IMR-90 (cell line): ENCODE measurements around the gene GTF2F2. TPM values are rescaled to one million over a fixed set of nuclear protein-coding genes. Genes with fewer than 3 reads are reported as not detected.

Experiments
- ATAC-seq: fragments of 200-7000 bp; cut with Tn5 transposase; 2 replicates; pipeline ENCODE4 v1.9.1; 2020; ENCODE audit warnings: low read depth, mild to moderate bottlenecking, moderate library complexity
- BruUV-seq: library from RNA; stranded (reverse); fragments of 400-500 nt; replicated peaks from 2 replicates; lab custom pipeline; 2021; lab: Mats Ljungman, UMichigan
- CTCF ChIA-PET: fragments of 300-600 bp; formaldehyde crosslinking; extraction: SDS; loops from one replicate; lab custom pipeline; 2021; ENCODE audit warnings: antibody characterized with exemption; lab: Yijun Ruan, JAX
- POLR2A ChIA-PET: fragments of 300-600 bp; sonication (Branson Sonifier 250); formaldehyde crosslinking; loops from one replicate; lab custom pipeline; 2022; ENCODE audit warnings: antibody characterized with exemption; ENCODE audit not compliant: unreplicated experiment; lab: Charles Lee
- DNase-seq: peaks from one replicate; pipeline ENCODE4 v3.0.0; 2013
- H2AFZ ChIP-seq: replicated peaks from 2 replicates; pipeline ENCODE3; 2013; ENCODE audit warnings: low read length, mild to moderate bottlenecking; ENCODE audit not compliant: poor library complexity
- H2AK5ac ChIP-seq: 2 replicates; pipeline ENCODE4 v1.6.1; 2013; ENCODE audit warnings: low read depth, low read length, inconsistent platforms
- H2AK9ac ChIP-seq: replicated peaks from 2 replicates; pipeline ENCODE3; 2013; ENCODE audit warnings: mild to moderate bottlenecking, low read depth, low read length, moderate library complexity; ENCODE audit not compliant: poor library complexity
- H2BK120ac ChIP-seq: 2 replicates; pipeline ENCODE4 v1.6.1; 2013; ENCODE audit warnings: low read depth, low read length, inconsistent platforms
- H2BK15ac ChIP-seq: 3 replicates; pipeline ENCODE4 v1.6.1; 2013; ENCODE audit warnings: low read depth, low read length, inconsistent platforms
- H2BK20ac ChIP-seq: 2 replicates; pipeline ENCODE4 v1.6.1; 2013; ENCODE audit warnings: low read depth, mild to moderate bottlenecking, inconsistent platforms, low read length, moderate library complexity
- H2BK5ac ChIP-seq: 2 replicates; pipeline ENCODE4 v1.6.1; 2013; ENCODE audit warnings: mild to moderate bottlenecking, low read depth, low read length, inconsistent platforms; ENCODE audit not compliant: poor library complexity, severe bottlenecking
- H3K14ac ChIP-seq: replicated peaks from 2 replicates; pipeline ENCODE4 v1.6.1; 2013; ENCODE audit warnings: low read depth, low read length, inconsistent platforms
- H3K18ac ChIP-seq: 2 replicates; pipeline ENCODE4 v1.6.1; 2013; ENCODE audit warnings: low read depth, low read length, control low read depth
- H3K23ac ChIP-seq: 2 replicates; pipeline ENCODE4 v1.6.1; 2013; ENCODE audit warnings: low read depth, low read length, inconsistent platforms
- H3K27ac ChIP-seq: 2 replicates; pipeline ENCODE4 v1.5.1; 2013; ENCODE audit warnings: mild to moderate bottlenecking, control low read depth, low read length; ENCODE audit not compliant: insufficient read depth
- H3K27me3 ChIP-seq: 2 replicates; pipeline ENCODE4 v1.6.1; 2013; ENCODE audit warnings: low read length; ENCODE audit not compliant: control insufficient read depth, insufficient read depth
- H3K36me3 ChIP-seq: 2 replicates; pipeline ENCODE4 v1.6.1; 2013; ENCODE audit warnings: low read length, mixed read lengths; ENCODE audit not compliant: control insufficient read depth, insufficient read depth
- H3K4ac ChIP-seq: 2 replicates; pipeline ENCODE4 v1.6.1; 2013; ENCODE audit warnings: low read depth, low read length, inconsistent platforms
- H3K4me1 ChIP-seq: 2 replicates; pipeline ENCODE4 v1.6.1; 2013; ENCODE audit warnings: low read length, mixed read lengths; ENCODE audit not compliant: control insufficient read depth, insufficient read depth
- H3K4me2 ChIP-seq: 2 replicates; pipeline ENCODE4 v1.6.1; 2013; ENCODE audit warnings: low read depth, mild to moderate bottlenecking, control low read depth, low read length, moderate library complexity
- H3K4me3 ChIP-seq: 2 replicates; pipeline ENCODE4 v1.5.1; 2013; ENCODE audit warnings: low read depth, mild to moderate bottlenecking, control low read depth, low read length, moderate library complexity; ENCODE audit not compliant: insufficient read depth
- H3K56ac ChIP-seq: 2 replicates; pipeline ENCODE4 v1.6.1; 2013; ENCODE audit warnings: low read length, inconsistent platforms; ENCODE audit not compliant: insufficient read depth; ENCODE audit errors: extremely low read depth
- H3K79me1 ChIP-seq, 2 experiments: 2 replicates each; pipeline ENCODE4 v1.6.1; 2013; ENCODE audit warnings: low read length in 2 of 2, inconsistent platforms in 1 of 2, low read depth in 1 of 2
- H3K9ac ChIP-seq: 2 replicates; pipeline ENCODE4 v1.6.1; 2013; ENCODE audit warnings: low read depth, low read length, control low read depth
- H3K9me1 ChIP-seq: 2 replicates; pipeline ENCODE4 v1.6.1; 2013; ENCODE audit warnings: low read length, inconsistent platforms; ENCODE audit not compliant: insufficient read depth
- H3K9me3 ChIP-seq: 2 replicates; pipeline ENCODE4 v1.6.1; 2013; ENCODE audit warnings: low read length; ENCODE audit not compliant: control insufficient read depth, insufficient read depth
- H4K20me1 ChIP-seq: 2 replicates; pipeline ENCODE4 v1.6.1; 2013; ENCODE audit warnings: low read length, inconsistent platforms; ENCODE audit not compliant: insufficient read depth
- H4K5ac ChIP-seq: 2 replicates; pipeline ENCODE4 v1.6.1; 2013; ENCODE audit warnings: mild to moderate bottlenecking, low read depth, low read length, control low read depth
- H4K8ac ChIP-seq, 2 experiments: 2 replicates each; pipeline ENCODE4 v1.6.1; 2013; ENCODE audit warnings: low read depth in 2 of 2, low read length in 2 of 2, control low read depth in 1 of 2, inconsistent platforms in 1 of 2
- H4K91ac ChIP-seq: 2 replicates; pipeline ENCODE4 v1.6.1; 2013; ENCODE audit warnings: low read depth, low read length, inconsistent platforms; ENCODE audit not compliant: insufficient read depth
- BHLHE40 ChIP-seq: fragments of 150-350 bp; IDR thresholded peaks from 2 replicates; pipeline ENCODE4 v1.6.1; 2016; ENCODE audit warnings: mild to moderate bottlenecking, low read depth, low read length
- CEBPB ChIP-seq: IDR thresholded peaks from 2 replicates; pipeline ENCODE4 v1.6.1; 2012; ENCODE audit warnings: low read depth, low read length, improper control_type of control experiment
- CHD1 ChIP-seq: IDR thresholded peaks from 2 replicates; pipeline ENCODE4 v1.6.1; 2012; ENCODE audit warnings: low read depth, low read length, improper control_type of control experiment
- CTCF ChIP-seq: conservative IDR thresholded peaks from 2 replicates; pipeline ENCODE4 v1.5.1; 2012; ENCODE audit warnings: mild to moderate bottlenecking, low read depth, low read length, improper control_type of control experiment
- FOS ChIP-seq: fragments of 150-350 bp; IDR thresholded peaks from 2 replicates; pipeline ENCODE4 v1.6.1; 2016; ENCODE audit warnings: low read depth, low read length
- MAFK ChIP-seq: IDR thresholded peaks from 2 replicates; pipeline ENCODE4 v1.6.1; 2012; ENCODE audit warnings: low read depth, low read length, improper control_type of control experiment
- MAZ ChIP-seq: IDR thresholded peaks from 2 replicates; pipeline ENCODE4 v1.6.1; 2012; ENCODE audit warnings: low read depth, mild to moderate bottlenecking, low read length, improper control_type of control experiment, moderate library complexity, borderline replicate concordance
- MXI1 ChIP-seq: IDR thresholded peaks from 2 replicates; pipeline ENCODE4 v1.6.1; 2012; ENCODE audit warnings: low read depth, mild to moderate bottlenecking, low read length, moderate library complexity, borderline replicate concordance
- POLR2A ChIP-seq: IDR thresholded peaks from 2 replicates; pipeline ENCODE4 v1.6.1; 2012; ENCODE audit warnings: mild to moderate bottlenecking, low read depth, low read length
- RAD21 ChIP-seq: IDR thresholded peaks from 2 replicates; pipeline ENCODE4 v1.6.1; 2012; ENCODE audit warnings: low read length, improper control_type of control experiment
- RCOR1 ChIP-seq: IDR thresholded peaks from 2 replicates; pipeline ENCODE4 v1.6.1; 2012; ENCODE audit warnings: mild to moderate bottlenecking, low read length, improper control_type of control experiment; ENCODE audit not compliant: insufficient replicate concordance
- RFX5 ChIP-seq: IDR thresholded peaks from 2 replicates; pipeline ENCODE4 v1.8.0; 2012; ENCODE audit warnings: low read depth, mild to moderate bottlenecking, low read length, moderate library complexity
- SMC3 ChIP-seq: fragments of 150-350 bp; IDR thresholded peaks from 2 replicates; pipeline ENCODE4 v1.6.1; 2016; ENCODE audit warnings: low read depth, mild to moderate bottlenecking, antibody characterized with exemption, low read length, moderate library complexity
- WGBS, 2 experiments: methylation state at CpG; one replicate each; pipeline versions ENCODE4 v1.1.5 to v1.1.7; 2013; ENCODE audit warnings: missing lambda C conversion rate in 2 of 2; ENCODE audit not compliant: insufficient read length in 1 of 2; ENCODE audit errors: extremely low coverage in 2 of 2; 5-methylcytosine and 5-hydroxymethylcytosine counted together
- dilution Hi-C: fragments of 300-500 bp; cut with HindIII; formaldehyde crosslinking; loops from one replicate; pipeline ENCODE4 v1.14.3; 2018; ENCODE audit warnings: low sequenced_read_pairs; ENCODE audit not compliant: unreplicated experiment
- in situ Hi-C: fragments of 300-500 bp; cut with MboI; formaldehyde crosslinking; loops from 3 replicates; pipeline ENCODE4 v1.14.3; 2019; ENCODE audit warnings: low sequenced_read_pairs, inconsistent platforms, mixed read lengths
- intact Hi-C: fragments of 100-400 bp; cut with micrococcal nuclease; formaldehyde crosslinking; loops from 2 replicates; pipeline ENCODE4 v1.10.0; 2022
- polyA plus RNA-seq, 3 experiments: library from polyadenylated mRNA; depleted of rRNA; stranded (reverse); fragments of >200 nt; gene quantifications; 2 replicates each; pipeline ENCODE4 v1.2.3, GENCODE V29; 2012; ENCODE audit warnings: low replicate concordance in 1 of 3
- total RNA-seq: library from RNA; depleted of rRNA; stranded (reverse); fragments of >200 nt; gene quantifications from 2 replicates; pipeline ENCODE4 v1.2.3, GENCODE V29; 2012
- TF ChIP-seq, protein P1 (sequence below): fragments of 150-350 bp; IDR thresholded peaks from 2 replicates; pipeline ENCODE4 v1.6.1; 2017; ENCODE audit warnings: mild to moderate bottlenecking, antibody characterized with exemption, low read length, low read depth

GTF2F2 gene
- total and polyA plus RNA-seq, 2 of the 4 experiments (the other 2 are of a cell fraction): 16.5 to 21.0 TPM

DNA sequence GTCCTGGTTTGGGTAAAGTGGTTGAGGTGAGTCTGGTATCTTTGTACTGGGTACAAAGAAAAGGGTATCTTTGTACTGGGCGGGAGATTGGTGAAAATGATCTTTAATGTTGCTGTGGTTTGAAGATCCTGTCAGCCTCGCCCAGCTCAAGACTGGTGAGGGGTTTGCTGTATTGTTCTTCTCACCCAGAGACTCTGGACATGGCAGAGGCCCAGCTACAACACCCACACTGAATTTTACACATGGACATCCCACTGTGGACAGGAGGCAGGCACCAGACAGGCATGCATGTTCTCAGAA, 177.8 kb downstream of the GTF2F2 start:
- Histone ChIP-seq H3K14ac (no peak overlapping the region), H3K27me3 (no peaks in the 10 kb centered on the region), H3K9ac (no peak overlapping the region), H3K18ac (no peak overlapping the region), H4K20me1 (no peaks in the 10 kb centered on the region), H3K4ac (no peak overlapping the region), H4K5ac (no peak overlapping the region), H2AFZ (no peak overlapping the region), H3K36me3 (no peaks in the 10 kb centered on the region), H3K56ac (no peak overlapping the region), H2BK15ac (no peak overlapping the region), H2AK5ac (no peak overlapping the region), H3K23ac (no peak overlapping the region), H2BK5ac (no peak overlapping the region), H2BK20ac (no peak overlapping the region), H4K8ac (no peak overlapping the region), H3K9me3 (no peaks in the 10 kb centered on the region), H4K91ac (no peak overlapping the region), H3K4me3 (no peak overlapping the region), H2AK9ac (no peak overlapping the region), H2BK120ac (no peak overlapping the region), H3K27ac (no peak overlapping the region), H3K79me1 (no peaks in the 10 kb centered on the region), H3K4me1 (peaks cover 5% of the 10 kb centered on the region; the same call in 1 of the 2 replicates), H3K9me1 (peaks cover 12% of the 10 kb centered on the region), H3K4me2 (no peak overlapping the region)
- BruUV-seq: no TSS peak
- in situ Hi-C loops (loop anchor here (5.0 kb wide), 1 partner anchor 256 kb away; no protein-coding TSS in a partner anchor), dilution Hi-C loops (no loop called here), intact Hi-C loops (no loop called here)
- ATAC-seq (no peak), DNase-seq (no peak)
- POLR2A ChIA-PET: no interaction called here
- CTCF ChIA-PET: interaction anchor here (0.9 kb wide), 1 partner anchor 11 kb away, joined by 3 read pairs; no protein-coding TSS in a partner anchor
- WGBS, 2 experiments: no CpG with 5 or more reads among the region's 2 CpGs
- TF ChIP-seq, protein P1, sequence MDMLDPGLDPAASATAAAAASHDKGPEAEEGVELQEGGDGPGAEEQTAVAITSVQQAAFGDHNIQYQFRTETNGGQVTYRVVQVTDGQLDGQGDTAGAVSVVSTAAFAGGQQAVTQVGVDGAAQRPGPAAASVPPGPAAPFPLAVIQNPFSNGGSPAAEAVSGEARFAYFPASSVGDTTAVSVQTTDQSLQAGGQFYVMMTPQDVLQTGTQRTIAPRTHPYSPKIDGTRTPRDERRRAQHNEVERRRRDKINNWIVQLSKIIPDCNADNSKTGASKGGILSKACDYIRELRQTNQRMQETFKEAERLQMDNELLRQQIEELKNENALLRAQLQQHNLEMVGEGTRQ: no peak
- TF ChIP-seq MXI1 (no peak), RAD21 (no peak), CTCF (no peak), RFX5 (no peak), BHLHE40 (no peak), MAZ (no peak), RCOR1 (no peak), FOS (no peak), SMC3 (no peak), CHD1 (no peak), MAFK (no peak), POLR2A (no peak), CEBPB (no peak)
